ENCODE data around the gene CTCF. TPM values are rescaled to one million over a fixed set of nuclear protein-coding genes. Genes with fewer than 3 reads are reported as not detected.

CTCF gene
- total and polyA plus RNA-seq, 10 of the 15 experiments (the other 5 are each of a cell fraction or from before 2014, with no cell fraction given), result 9.1 to 55.0 (median 41.8) TPM

DNA sequence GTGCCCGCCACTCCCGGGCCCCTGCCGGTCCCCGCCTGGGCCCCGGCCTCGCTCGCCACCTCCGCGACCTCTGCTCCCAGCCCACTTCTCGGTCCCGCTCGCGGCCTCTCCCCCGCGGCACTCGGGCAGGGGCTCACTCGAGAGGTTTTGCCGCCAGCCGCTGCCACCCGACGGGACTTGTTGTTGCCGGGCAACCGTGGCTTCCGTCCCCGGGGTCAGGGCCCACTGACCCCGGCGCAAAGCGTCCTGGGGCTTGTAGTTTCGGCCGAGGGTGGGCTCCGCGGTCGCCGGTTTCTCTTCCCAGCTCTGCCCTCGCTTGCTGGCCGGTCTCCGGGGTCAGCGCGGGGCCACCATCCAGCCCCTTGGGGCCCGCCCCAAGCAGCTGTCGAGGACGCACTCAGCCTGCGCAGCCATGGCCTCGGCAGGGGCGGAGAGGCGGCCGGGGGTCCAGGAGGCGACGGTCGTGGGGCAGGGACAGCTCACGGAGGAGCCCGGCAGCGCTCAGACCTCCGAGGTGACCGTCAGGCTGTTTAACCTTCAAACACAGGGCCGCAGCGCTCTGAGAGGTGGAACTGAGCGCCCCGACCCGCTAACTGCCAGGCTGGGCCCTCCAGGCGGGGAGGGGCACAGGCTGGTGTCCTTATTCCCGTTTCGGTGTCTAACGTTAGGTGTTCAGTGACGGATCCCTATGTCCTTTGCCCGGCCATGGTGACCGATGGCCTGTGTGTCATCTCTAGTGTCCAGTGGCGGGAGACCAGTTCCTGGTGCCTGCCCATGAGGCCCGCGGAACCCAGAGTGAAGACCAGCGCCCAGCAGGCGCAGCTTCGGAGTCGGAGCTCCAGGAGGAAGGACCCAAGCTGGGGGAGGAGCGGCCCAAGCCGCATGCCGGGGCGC lies 104.5 kb downstream of the CTCF start, which contains the start of the genes C16orf86 and ENKD1:
TSS of gene C16orf86 (plus strand) at position 256 of the 894 bp plus-strand sequence. CDS start at position 413, 157 bp downstream.
TSS of gene ENKD1 (minus strand) at position 192 of the 894 bp plus-strand sequence. CDS start 308 bp downstream, outside the sequence.
- SMC1A ChIA-PET (ENCODE audit: uncharacterized antibody, unreplicated experiment), result interaction anchor here (0.6 to 3.0 kb wide), 11 partner anchors 10 to 185 kb away, joined by 3 to 20 read pairs (median 4); partner anchors contain the start of genes ATP6V0D1 and RIPOR1
- intact Hi-C loops (cut with micrococcal nuclease; ENCODE audit: unreplicated experiment), result loop anchor here (5.0 kb wide), 1 partner anchor 175 kb away; no protein-coding TSS in a partner anchor
- ATAC-seq (peak; percentile 80), DNase-seq (ENCODE audit: low read depth, low spot score) (no peak), FAIRE-seq (peak; percentile 88)
- POLR2A ChIA-PET, result interaction anchor here (0.5 to 1.3 kb wide), 7 partner anchors 15 to 348 kb away, joined by 3 to 12 read pairs (median 5); partner anchors contain the start of genes CTCF and GFOD2
- RAD21 ChIA-PET (ENCODE audit: unreplicated experiment), result interaction anchor here (0.7 to 3.1 kb wide), 12 partner anchors 22 to 269 kb away, joined by 3 to 27 read pairs (median 6); partner anchors contain the start of genes ATP6V0D1, CARMIL2 and GFOD2
- CTCF ChIA-PET, result interaction anchor here (0.6 to 11.9 kb wide), 24 partner anchors 17 to 268 kb away, joined by 3 to 196 read pairs (median 4); partner anchors contain the start of genes ATP6V0D1, CARMIL2, CTCF and RANBP10
- WGBS (ENCODE audit: insufficient coverage, insufficient replicate concordance, low lambda C conversion rate, missing lambda C conversion rate), result 1% methylated on average over 59 of the region's 78 CpGs
- Histone ChIP-seq H3K4me1 (ENCODE audit: control insufficient read depth, insufficient read depth, low read length) (peaks cover 30% of the 10 kb centered on the region), H2AFZ (ENCODE audit: control insufficient read depth, low read depth, low read length) (peak within 1 kb of the TSS; percentile 76), H3K9me3 (replicated peaks; ENCODE audit: control insufficient read depth, insufficient read depth, low read length) (no peaks in the 10 kb centered on the region), H3K79me2 (ENCODE audit: control insufficient read depth, insufficient read depth, low read length) (no peaks in the 10 kb centered on the region), H3K4me3 (peak within 1 kb of the TSS; percentile 88), H3K27me3 (replicated peaks in 1 of 2; ENCODE audit: control insufficient read depth in 2 of 2, insufficient read depth in 2 of 2, low read length in 1 of 2) (no peaks in the 10 kb centered on the region), H3K9ac (ENCODE audit: control insufficient read depth, insufficient read depth, low read length) (peak within 1 kb of the TSS; percentile 61), H3K27ac (ENCODE audit: control insufficient read depth, insufficient read depth) (peak within 1 kb of the TSS; percentile 57), H3K36me3 (ENCODE audit: control insufficient read depth in 2 of 2, insufficient read depth in 2 of 2, low read length in 1 of 2) (no peaks in the 10 kb centered on the region), H4K20me1 (ENCODE audit: control insufficient read depth, insufficient read depth) (no peaks in the 10 kb centered on the region), H3K4me2 (ENCODE audit: control insufficient read depth, insufficient read depth) (peak within 1 kb of the TSS; percentile 95)
- BruUV-seq (replicated peaks), result no TSS peak
- in situ Hi-C loops (cut with MboI), result no loop called here
- no peak for TF ChIP-seq TCF3 (IDR thresholded peaks at IDR 0.05; ENCODE audit: borderline replicate concordance, insufficient read depth, low read depth, low read length)
- TF ChIP-seq SMARCA5 (IDR thresholded peaks at IDR 0.05), result no peak
- no peak for TF ChIP-seq SMC3 (IDR thresholded peaks at IDR 0.05; ENCODE audit: borderline replicate concordance, low read length)
- no peak for TF ChIP-seq CBX5 (IDR thresholded peaks at IDR 0.05; ENCODE audit: low read depth)
- TF ChIP-seq ATF7 (IDR thresholded peaks at IDR 0.05; ENCODE audit: low read depth), result no peak
- TF ChIP-seq, protein P1, sequence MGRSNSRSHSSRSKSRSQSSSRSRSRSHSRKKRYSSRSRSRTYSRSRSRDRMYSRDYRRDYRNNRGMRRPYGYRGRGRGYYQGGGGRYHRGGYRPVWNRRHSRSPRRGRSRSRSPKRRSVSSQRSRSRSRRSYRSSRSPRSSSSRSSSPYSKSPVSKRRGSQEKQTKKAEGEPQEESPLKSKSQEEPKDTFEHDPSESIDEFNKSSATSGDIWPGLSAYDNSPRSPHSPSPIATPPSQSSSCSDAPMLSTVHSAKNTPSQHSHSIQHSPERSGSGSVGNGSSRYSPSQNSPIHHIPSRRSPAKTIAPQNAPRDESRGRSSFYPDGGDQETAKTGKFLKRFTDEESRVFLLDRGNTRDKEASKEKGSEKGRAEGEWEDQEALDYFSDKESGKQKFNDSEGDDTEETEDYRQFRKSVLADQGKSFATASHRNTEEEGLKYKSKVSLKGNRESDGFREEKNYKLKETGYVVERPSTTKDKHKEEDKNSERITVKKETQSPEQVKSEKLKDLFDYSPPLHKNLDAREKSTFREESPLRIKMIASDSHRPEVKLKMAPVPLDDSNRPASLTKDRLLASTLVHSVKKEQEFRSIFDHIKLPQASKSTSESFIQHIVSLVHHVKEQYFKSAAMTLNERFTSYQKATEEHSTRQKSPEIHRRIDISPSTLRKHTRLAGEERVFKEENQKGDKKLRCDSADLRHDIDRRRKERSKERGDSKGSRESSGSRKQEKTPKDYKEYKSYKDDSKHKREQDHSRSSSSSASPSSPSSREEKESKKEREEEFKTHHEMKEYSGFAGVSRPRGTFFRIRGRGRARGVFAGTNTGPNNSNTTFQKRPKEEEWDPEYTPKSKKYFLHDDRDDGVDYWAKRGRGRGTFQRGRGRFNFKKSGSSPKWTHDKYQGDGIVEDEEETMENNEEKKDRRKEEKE (IDR thresholded peaks at IDR 0.05), result no peak
- TF ChIP-seq HDGF (IDR thresholded peaks at IDR 0.05), result no peak
- TF ChIP-seq HDAC2 (IDR thresholded peaks at IDR 0.05), result no peak
- no peak for TF ChIP-seq SP1 (IDR thresholded peaks at IDR 0.05; ENCODE audit: low read depth, low read length)
- no peak for TF ChIP-seq BCL11A (IDR thresholded peaks at IDR 0.05; ENCODE audit: low read depth, low read length)
- TF ChIP-seq RUNX3 (IDR thresholded peaks at IDR 0.05; ENCODE audit: low read length), result no peak
- no peak for TF ChIP-seq MYC (IDR thresholded peaks at IDR 0.05; ENCODE audit: insufficient read depth, insufficient read length, insufficient replicate concordance, low read length, severe bottlenecking)
- peak; percentile 83; the same call in 1 of the 2 replicates for TF ChIP-seq LARP7 (IDR thresholded peaks at IDR 0.05)
- no peak for TF ChIP-seq ZNF274 (IDR thresholded peaks at IDR 0.05; ENCODE audit: insufficient read depth, insufficient read length)
- TF ChIP-seq TARDBP (IDR thresholded peaks at IDR 0.05; ENCODE audit: borderline replicate concordance), result peak; percentile 59; the same call in 1 of the 2 replicates
- peak; percentile 67; the same call in 1 of the 2 replicates for TF ChIP-seq MTA2 (IDR thresholded peaks at IDR 0.05; ENCODE audit: low read depth)
- no peak for TF ChIP-seq FOXK2 (IDR thresholded peaks at IDR 0.05)
- TF ChIP-seq EGR1 (IDR thresholded peaks at IDR 0.05; ENCODE audit: borderline replicate concordance in 1 of 2, low read depth in 2 of 2, low read length in 2 of 2), result no peak
- TF ChIP-seq CHD1 (IDR thresholded peaks at IDR 0.05; ENCODE audit: low read depth, low read length), result no peak
- TF ChIP-seq, protein P2, sequence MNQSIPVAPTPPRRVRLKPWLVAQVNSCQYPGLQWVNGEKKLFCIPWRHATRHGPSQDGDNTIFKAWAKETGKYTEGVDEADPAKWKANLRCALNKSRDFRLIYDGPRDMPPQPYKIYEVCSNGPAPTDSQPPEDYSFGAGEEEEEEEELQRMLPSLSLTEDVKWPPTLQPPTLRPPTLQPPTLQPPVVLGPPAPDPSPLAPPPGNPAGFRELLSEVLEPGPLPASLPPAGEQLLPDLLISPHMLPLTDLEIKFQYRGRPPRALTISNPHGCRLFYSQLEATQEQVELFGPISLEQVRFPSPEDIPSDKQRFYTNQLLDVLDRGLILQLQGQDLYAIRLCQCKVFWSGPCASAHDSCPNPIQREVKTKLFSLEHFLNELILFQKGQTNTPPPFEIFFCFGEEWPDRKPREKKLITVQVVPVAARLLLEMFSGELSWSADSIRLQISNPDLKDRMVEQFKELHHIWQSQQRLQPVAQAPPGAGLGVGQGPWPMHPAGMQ (IDR thresholded peaks at IDR 0.05; ENCODE audit: borderline replicate concordance), result no peak
